ENCODE results near the gene TOMM20. TPM values are rescaled to one million over a fixed set of nuclear protein-coding genes. Genes with fewer than 3 reads are reported as not detected.

The TOMM20 gene
- total RNA-seq, 1 experiment from 2014 or later: 184 TPM

- no peaks in the 10 kb centered on the region for H3K9me3 Mint-ChIP-seq
- POLR2A ChIA-PET: interaction anchor here (0.6 kb wide), 1 partner anchor 1658 kb away, joined by 3 read pairs; no protein-coding TSS in a partner anchor
Measured at GRCh38 chr1:235088430-235088829, 40.2 kb downstream of the TOMM20 start.

More at GRCh38 chr1:235088430-235088829, 40.2 kb downstream of the TOMM20 start:
- Mint-ChIP-seq H3K27me3 (ENCODE audit: low read depth) (no peaks in the 10 kb centered on the region; the same call in 1 of the 2 replicates), H3K4me1 (peaks cover 36% of the 10 kb centered on the region), H3K4me3 (no peak overlapping the region), H3K27ac (peak overlapping the region; percentile 28; the same call in 1 of the 2 replicates), H3K36me3 (no peaks in the 10 kb centered on the region)
- no peak for DNase-seq (ENCODE audit: low spot score)
- no peak for TF ChIP-seq CBFB (CRISPR knock-in tag; IDR thresholded peaks at IDR 0.05; ENCODE audit: low read depth)
- TF ChIP-seq GRHL2 (CRISPR knock-in tag; IDR thresholded peaks at IDR 0.05; ENCODE audit: insufficient replicate concordance, severe bottlenecking): no peak
- TF ChIP-seq NFYB (CRISPR knock-in tag; conservative IDR thresholded peaks at IDR 0.05; ENCODE audit: low read depth): no peak
- TF ChIP-seq IRF1 (CRISPR knock-in tag; IDR thresholded peaks at IDR 0.05): no peak
- no peak for TF ChIP-seq E2F1 (CRISPR knock-in tag; IDR thresholded peaks at IDR 0.05)
- no peak for TF ChIP-seq KAT7 (CRISPR knock-in tag; IDR thresholded peaks at IDR 0.05; ENCODE audit: borderline replicate concordance)
- TF ChIP-seq ZNF232 (CRISPR knock-in tag; IDR thresholded peaks at IDR 0.05): no peak
- no peak for TF ChIP-seq ARID4B (CRISPR knock-in tag; IDR thresholded peaks at IDR 0.05; ENCODE audit: borderline replicate concordance)
- no peak for TF ChIP-seq ZNF396 (CRISPR knock-in tag; IDR thresholded peaks at IDR 0.05; ENCODE audit: borderline replicate concordance)
- TF ChIP-seq ZNF425 (CRISPR knock-in tag; conservative IDR thresholded peaks at IDR 0.05): no peak
- TF ChIP-seq NR2C2 (CRISPR knock-in tag; IDR thresholded peaks at IDR 0.05): no peak
- ATAC-seq: no peak
- CTCF ChIA-PET: interaction anchor here (1.5 kb wide), 1 partner anchor 589 kb away, joined by 5 read pairs; no protein-coding TSS in a partner anchor
